ENCODE measurements around the gene PGBD5.

PGBD5 gene

DNA sequence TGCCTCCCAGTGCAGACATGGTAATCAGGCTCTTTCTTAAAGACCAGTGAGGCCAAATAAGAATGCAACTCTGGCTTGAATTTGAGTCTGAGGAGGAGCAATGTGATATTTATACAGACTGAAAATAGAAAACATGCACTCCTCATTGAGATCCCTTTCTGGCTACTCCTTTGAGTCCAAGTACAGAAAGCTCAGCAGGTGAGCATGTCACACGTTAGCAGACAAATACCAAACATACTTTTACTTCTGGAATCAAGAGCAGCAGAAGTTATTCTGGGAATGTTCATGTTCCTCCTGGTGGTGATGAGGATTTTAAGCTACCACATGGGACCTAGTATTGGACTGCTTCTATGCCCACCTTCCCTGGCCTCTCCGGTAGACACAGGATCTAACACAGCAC is 48.3 kb downstream of the PGBD5 start:
- TF ChIP-seq ZFP30 (CRISPR knock-in tag; IDR thresholded peaks at IDR 0.05) (no peak), ZFP3 (CRISPR knock-in tag; IDR thresholded peaks at IDR 0.05) (no peak)
- TF ChIP-seq, protein P1, sequence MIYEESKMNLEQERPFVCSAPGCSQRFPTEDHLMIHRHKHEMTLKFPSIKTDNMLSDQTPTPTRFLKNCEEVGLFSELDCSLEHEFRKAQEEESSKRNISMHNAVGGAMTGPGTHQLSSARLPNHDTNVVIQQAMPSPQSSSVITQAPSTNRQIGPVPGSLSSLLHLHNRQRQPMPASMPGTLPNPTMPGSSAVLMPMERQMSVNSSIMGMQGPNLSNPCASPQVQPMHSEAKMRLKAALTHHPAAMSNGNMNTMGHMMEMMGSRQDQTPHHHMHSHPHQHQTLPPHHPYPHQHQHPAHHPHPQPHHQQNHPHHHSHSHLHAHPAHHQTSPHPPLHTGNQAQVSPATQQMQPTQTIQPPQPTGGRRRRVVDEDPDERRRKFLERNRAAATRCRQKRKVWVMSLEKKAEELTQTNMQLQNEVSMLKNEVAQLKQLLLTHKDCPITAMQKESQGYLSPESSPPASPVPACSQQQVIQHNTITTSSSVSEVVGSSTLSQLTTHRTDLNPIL (CRISPR knock-in tag; IDR thresholded peaks at IDR 0.05; ENCODE audit: low read depth): no peak
- no peak for ATAC-seq

- TF ChIP-seq ZC3H10 (CRISPR knock-in tag; IDR thresholded peaks at IDR 0.05): no peak
- no peak for TF ChIP-seq ESRRG (CRISPR knock-in tag; IDR thresholded peaks at IDR 0.05)
- TF ChIP-seq TCF4 (CRISPR knock-in tag; IDR thresholded peaks at IDR 0.05; ENCODE audit: borderline replicate concordance): no peak
- TF ChIP-seq ARNTL (CRISPR knock-in tag; IDR thresholded peaks at IDR 0.05; ENCODE audit: borderline replicate concordance, low read depth): no peak
- TF ChIP-seq ISL1 (CRISPR knock-in tag; IDR thresholded peaks at IDR 0.05): no peak
- TF ChIP-seq BACH2 (CRISPR knock-in tag; IDR thresholded peaks at IDR 0.05; ENCODE audit: borderline replicate concordance): no peak
- TF ChIP-seq, protein P1 (CRISPR knock-in tag; IDR thresholded peaks at IDR 0.05; ENCODE audit: low read depth): no peak
- TF ChIP-seq ZFP30 (CRISPR knock-in tag; IDR thresholded peaks at IDR 0.05): no peak
- TF ChIP-seq, protein P2, sequence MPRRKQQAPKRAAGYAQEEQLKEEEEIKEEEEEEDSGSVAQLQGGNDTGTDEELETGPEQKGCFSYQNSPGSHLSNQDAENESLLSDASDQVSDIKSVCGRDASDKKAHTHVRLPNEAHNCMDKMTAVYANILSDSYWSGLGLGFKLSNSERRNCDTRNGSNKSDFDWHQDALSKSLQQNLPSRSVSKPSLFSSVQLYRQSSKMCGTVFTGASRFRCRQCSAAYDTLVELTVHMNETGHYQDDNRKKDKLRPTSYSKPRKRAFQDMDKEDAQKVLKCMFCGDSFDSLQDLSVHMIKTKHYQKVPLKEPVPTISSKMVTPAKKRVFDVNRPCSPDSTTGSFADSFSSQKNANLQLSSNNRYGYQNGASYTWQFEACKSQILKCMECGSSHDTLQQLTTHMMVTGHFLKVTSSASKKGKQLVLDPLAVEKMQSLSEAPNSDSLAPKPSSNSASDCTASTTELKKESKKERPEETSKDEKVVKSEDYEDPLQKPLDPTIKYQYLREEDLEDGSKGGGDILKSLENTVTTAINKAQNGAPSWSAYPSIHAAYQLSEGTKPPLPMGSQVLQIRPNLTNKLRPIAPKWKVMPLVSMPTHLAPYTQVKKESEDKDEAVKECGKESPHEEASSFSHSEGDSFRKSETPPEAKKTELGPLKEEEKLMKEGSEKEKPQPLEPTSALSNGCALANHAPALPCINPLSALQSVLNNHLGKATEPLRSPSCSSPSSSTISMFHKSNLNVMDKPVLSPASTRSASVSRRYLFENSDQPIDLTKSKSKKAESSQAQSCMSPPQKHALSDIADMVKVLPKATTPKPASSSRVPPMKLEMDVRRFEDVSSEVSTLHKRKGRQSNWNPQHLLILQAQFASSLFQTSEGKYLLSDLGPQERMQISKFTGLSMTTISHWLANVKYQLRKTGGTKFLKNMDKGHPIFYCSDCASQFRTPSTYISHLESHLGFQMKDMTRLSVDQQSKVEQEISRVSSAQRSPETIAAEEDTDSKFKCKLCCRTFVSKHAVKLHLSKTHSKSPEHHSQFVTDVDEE (CRISPR knock-in tag; IDR thresholded peaks at IDR 0.05): no peak
Observed at GRCh38 chr1:230377324-230377723, 48.8 kb downstream of the PGBD5 start.

DNA sequence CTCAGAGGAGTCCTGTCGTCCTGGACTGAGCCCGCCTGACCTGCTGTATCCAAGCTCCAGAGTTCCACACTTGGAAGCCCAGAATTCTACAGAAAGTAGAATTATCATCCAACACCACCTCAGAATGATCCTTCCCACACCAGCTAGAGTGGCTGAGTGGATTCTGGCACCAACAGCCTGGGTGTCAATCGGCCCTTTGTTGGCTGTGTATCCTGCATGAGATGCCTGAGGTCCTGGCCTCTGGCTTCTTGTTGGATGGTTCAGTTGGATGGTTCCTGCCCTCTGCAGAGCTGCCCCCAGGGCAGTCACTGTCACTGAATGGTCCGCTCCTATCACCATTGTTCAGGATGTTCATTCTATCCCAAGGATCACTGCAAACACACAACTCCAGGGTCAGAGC is 49.8 kb downstream of the PGBD5 start:
- TF ChIP-seq ZC3H10 (CRISPR knock-in tag; IDR thresholded peaks at IDR 0.05) (no peak), ZNF565 (CRISPR knock-in tag; conservative IDR thresholded peaks at IDR 0.05; ENCODE audit: low read depth) (no peak), GLIS3 (CRISPR knock-in tag; IDR thresholded peaks at IDR 0.05) (no peak), ARNTL (CRISPR knock-in tag; IDR thresholded peaks at IDR 0.05; ENCODE audit: borderline replicate concordance, low read depth) (no peak), PPARA (CRISPR knock-in tag; IDR thresholded peaks at IDR 0.05; ENCODE audit: borderline replicate concordance) (no peak), ZNF70 (CRISPR knock-in tag; IDR thresholded peaks at IDR 0.05) (no peak)
- no peak for ATAC-seq

More at GRCh38 chr1:230377324-230377723, 48.8 kb downstream of the PGBD5 start:
- no peak for ATAC-seq

DNA sequence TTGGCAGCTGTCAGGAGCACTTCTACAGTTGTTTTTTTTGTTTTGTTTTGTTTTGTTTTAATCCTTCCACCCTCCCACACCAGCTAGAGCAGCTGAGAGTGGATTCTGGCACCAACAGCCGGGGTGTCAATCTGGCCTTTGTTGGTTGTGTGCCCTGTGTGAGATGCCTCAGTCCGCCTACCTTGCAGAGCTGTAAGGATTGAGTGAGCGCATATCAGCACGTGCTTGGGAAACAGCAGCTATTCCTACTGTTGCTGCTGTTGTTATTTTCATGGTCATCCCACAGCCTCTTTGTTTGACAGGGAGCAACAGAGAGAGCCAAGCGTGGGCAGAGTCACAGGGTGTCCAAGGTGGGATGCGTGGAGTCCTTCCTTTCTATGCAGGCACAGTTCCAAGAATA is 50.4 kb downstream of the PGBD5 start:
- ATAC-seq: no peak
- TF ChIP-seq TOX (CRISPR knock-in tag; IDR thresholded peaks at IDR 0.05; ENCODE audit: borderline replicate concordance) (no peak), ZC3H10 (CRISPR knock-in tag; IDR thresholded peaks at IDR 0.05) (no peak), PATZ1 (CRISPR knock-in tag; IDR thresholded peaks at IDR 0.05; ENCODE audit: borderline replicate concordance) (no peak), ZNF70 (CRISPR knock-in tag; IDR thresholded peaks at IDR 0.05) (no peak), ZNF8 (CRISPR knock-in tag; IDR thresholded peaks at IDR 0.05) (no peak), GLIS3 (CRISPR knock-in tag; IDR thresholded peaks at IDR 0.05) (no peak), ZFP3 (CRISPR knock-in tag; IDR thresholded peaks at IDR 0.05) (no peak), ESRRG (CRISPR knock-in tag; IDR thresholded peaks at IDR 0.05) (no peak), PPARA (CRISPR knock-in tag; IDR thresholded peaks at IDR 0.05; ENCODE audit: borderline replicate concordance) (no peak), ARNTL (CRISPR knock-in tag; IDR thresholded peaks at IDR 0.05; ENCODE audit: borderline replicate concordance, low read depth) (no peak), CSRNP3 (CRISPR knock-in tag; IDR thresholded peaks at IDR 0.05) (no peak), ISL1 (CRISPR knock-in tag; IDR thresholded peaks at IDR 0.05) (no peak), TCF4 (CRISPR knock-in tag; IDR thresholded peaks at IDR 0.05; ENCODE audit: borderline replicate concordance) (no peak), ZFP30 (CRISPR knock-in tag; IDR thresholded peaks at IDR 0.05) (no peak), OSR1 (CRISPR knock-in tag; IDR thresholded peaks at IDR 0.05) (no peak), POU6F1 (CRISPR knock-in tag; IDR thresholded peaks at IDR 0.05; ENCODE audit: borderline replicate concordance, low read depth) (no peak), CSDC2 (CRISPR knock-in tag; IDR thresholded peaks at IDR 0.05) (no peak)

Data from SK-N-SH treated with all-trans-retinoic acid at 6 μM for 48 hours (cell line).